ENCODE data around the gene KRT81.

DNA sequence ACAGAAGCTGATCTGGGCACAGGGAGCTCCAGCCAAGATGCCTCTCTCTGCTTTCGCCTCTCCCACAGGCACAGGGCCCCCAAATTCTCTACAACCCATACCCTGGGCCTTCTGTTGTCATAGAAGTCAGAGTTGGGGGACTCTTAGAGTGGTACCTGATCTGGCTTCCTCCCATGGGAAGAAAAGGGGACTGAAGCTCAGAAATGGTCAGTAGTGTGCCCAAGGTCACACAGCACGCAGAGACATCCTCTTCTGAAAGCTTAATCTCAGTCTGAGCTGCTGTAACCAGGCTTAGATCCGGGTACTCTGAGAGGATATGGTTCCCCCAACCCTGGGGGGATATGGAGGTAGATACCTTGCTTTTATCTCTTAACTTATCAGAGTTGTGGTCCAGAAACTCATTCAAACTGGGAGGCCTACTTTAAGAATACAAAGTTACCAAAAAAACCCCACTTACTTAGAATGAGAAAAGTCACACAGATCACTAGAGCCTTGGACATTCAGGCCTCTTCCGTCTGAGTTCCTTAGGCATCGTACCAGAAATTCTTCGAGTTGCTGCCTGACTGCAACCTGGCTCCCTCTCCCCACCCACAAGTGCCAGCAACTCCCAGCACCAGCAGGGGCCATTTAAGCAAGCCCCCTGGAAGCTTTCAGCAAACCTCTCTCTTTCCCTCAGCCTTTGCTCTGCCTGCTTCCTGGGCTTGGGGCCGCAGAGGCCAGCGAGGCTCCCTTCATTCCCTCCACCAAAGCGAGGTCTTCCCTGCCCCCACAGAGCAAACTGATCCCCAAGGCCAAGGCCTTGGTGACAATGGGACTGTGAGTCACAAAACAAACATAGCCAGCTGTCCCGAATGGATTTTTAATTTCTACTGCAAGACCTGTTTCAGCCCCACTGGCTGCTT, 44.4 kb downstream of the KRT81 start:
- no peak for TF ChIP-seq MAX (CRISPR knock-in tag; IDR thresholded peaks at IDR 0.05)
- no peak for TF ChIP-seq CTCF (IDR thresholded peaks at IDR 0.05)
- TF ChIP-seq SMAD3 (CRISPR knock-in tag; IDR thresholded peaks at IDR 0.05; ENCODE audit: borderline replicate concordance) = no peak
- no peak for TF ChIP-seq GABPB1 (CRISPR knock-in tag; IDR thresholded peaks at IDR 0.05)
- TF ChIP-seq ZNF416 (CRISPR knock-in tag; IDR thresholded peaks at IDR 0.05) = no peak
- TF ChIP-seq ZNF232 (CRISPR knock-in tag; IDR thresholded peaks at IDR 0.05) = no peak
- no peak for TF ChIP-seq NFYB (CRISPR knock-in tag; conservative IDR thresholded peaks at IDR 0.05; ENCODE audit: low read depth)
- no peak for TF ChIP-seq FOXJ3 (CRISPR knock-in tag; IDR thresholded peaks at IDR 0.05; ENCODE audit: borderline replicate concordance)
- no peak for TF ChIP-seq ETV6 (CRISPR knock-in tag; IDR thresholded peaks at IDR 0.05)
- no peak for TF ChIP-seq ZNF396 (CRISPR knock-in tag; IDR thresholded peaks at IDR 0.05; ENCODE audit: borderline replicate concordance)

Data from WTC11 (cell line).